Measurements from ENCODE around the gene FBXW8. TPM values are rescaled to one million over a fixed set of nuclear protein-coding genes. Genes with fewer than 3 reads are reported as not detected.

The FBXW8 gene
- total RNA-seq, 2 donors from 2014 or later: 12.6 to 25.0 TPM

- no peak for TF ChIP-seq CTCF (IDR thresholded peaks at IDR 0.05)
- H3K27me3 ChIP-seq (replicated peaks; ENCODE audit: insufficient read depth): no peaks in the 10 kb centered on the region
- H3K4me3 ChIP-seq: no peak overlapping the region
- H3K4me1 ChIP-seq (ENCODE audit: control insufficient read depth in 1 of 2, low read depth in 2 of 2): no peaks in the 10 kb centered on the region
- DNase-seq (ENCODE audit: low spot score) (no peak), ATAC-seq (ENCODE audit: insufficient number of reproducible peaks, low FRiP score, low read depth) (no peak)
- no peaks in the 10 kb centered on the region for H3K9me3 ChIP-seq
- no peak overlapping the region for H3K27ac ChIP-seq
- no peaks in the 10 kb centered on the region for H3K36me3 ChIP-seq
These were observed 65.1 kb downstream of the FBXW8 start for GRCh38 chr12:116975779-116976393.

GRCh38 chr12:116977465-116978380, 67.0 kb downstream of the FBXW8 start:
- ATAC-seq (ENCODE audit: insufficient number of reproducible peaks, low FRiP score, low read depth) (no peak), DNase-seq (ENCODE audit: low spot score) (no peak)
- Histone ChIP-seq H3K9me3 (no peaks in the 10 kb centered on the region), H3K27me3 (replicated peaks; ENCODE audit: insufficient read depth) (no peaks in the 10 kb centered on the region), H3K4me1 (ENCODE audit: control insufficient read depth in 1 of 2, low read depth in 2 of 2) (peaks cover 0 to 10% of the 10 kb centered on the region in 2 donors), H3K27ac (no peak overlapping the region), H3K36me3 (no peaks in the 10 kb centered on the region), H3K4me3 (no peak overlapping the region)
- TF ChIP-seq CTCF (IDR thresholded peaks at IDR 0.05): no peak

- Histone ChIP-seq H3K4me3 (no peak overlapping the region), H3K9me3 (no peaks in the 10 kb centered on the region), H3K4me1 (ENCODE audit: control insufficient read depth in 1 of 2, low read depth in 2 of 2) (peaks cover 5 to 20% of the 10 kb centered on the region in 2 donors), H3K27me3 (replicated peaks; ENCODE audit: insufficient read depth) (no peaks in the 10 kb centered on the region), H3K27ac (no peak overlapping the region), H3K36me3 (no peaks in the 10 kb centered on the region)
- no peak for DNase-seq (ENCODE audit: low spot score)
- ATAC-seq (ENCODE audit: insufficient number of reproducible peaks, low FRiP score, low read depth): no peak
- no peak for TF ChIP-seq CTCF (IDR thresholded peaks at IDR 0.05)
These were observed 68.2 kb downstream of the FBXW8 start for GRCh38 chr12:116978791-116979508.

GRCh38 chr12:116980083-116980482, 69.3 kb downstream of the FBXW8 start:
- Histone ChIP-seq H3K9me3 (no peaks in the 10 kb centered on the region), H3K27me3 (replicated peaks; ENCODE audit: insufficient read depth) (no peaks in the 10 kb centered on the region), H3K4me3 (no peak overlapping the region), H3K4me1 (ENCODE audit: control insufficient read depth in 1 of 2, low read depth in 2 of 2) (peaks cover 5 to 20% of the 10 kb centered on the region in 2 donors), H3K36me3 (no peaks in the 10 kb centered on the region), H3K27ac (no peak overlapping the region)
- TF ChIP-seq CTCF (IDR thresholded peaks at IDR 0.05): no peak
- ATAC-seq (ENCODE audit: insufficient number of reproducible peaks, low FRiP score, low read depth): no peak
- DNase-seq (ENCODE audit: low spot score): no peak

Data from thoracic aorta (tissue), 2 donors.